Muscle layer of colon (tissue), 2 donors: Measurements from ENCODE around the gene HLA-E.

ENCODE experiments used
- H3K27ac ChIP-seq: one replicate; pipeline ENCODE4 v1.7.0; 2013; ENCODE audit warnings: low read depth, mild to moderate bottlenecking, low read length, moderate library complexity
- H3K27me3 ChIP-seq, 2 donors: one replicate each; pipeline ENCODE4 v1.7.0; 2013; ENCODE audit warnings: low read length in 2 of 2, mild to moderate bottlenecking in 2 of 2; ENCODE audit not compliant: insufficient read depth in 2 of 2, control insufficient read depth in 1 of 2
- H3K36me3 ChIP-seq: one replicate; pipeline ENCODE4 v1.7.0; 2013; ENCODE audit warnings: mild to moderate bottlenecking, low read length; ENCODE audit not compliant: insufficient read depth
- H3K4me1 ChIP-seq: one replicate; pipeline ENCODE4 v1.7.0; 2013; ENCODE audit warnings: mild to moderate bottlenecking, low read length; ENCODE audit not compliant: insufficient read depth
- H3K4me3 ChIP-seq, 2 donors: one replicate each; pipeline ENCODE4 v1.7.0; 2013; ENCODE audit warnings: low read length in 2 of 2, low read depth in 1 of 2, mild to moderate bottlenecking in 1 of 2, moderate library complexity in 1 of 2
- H3K9ac ChIP-seq: one replicate; pipeline ENCODE4 v1.7.0; 2013; ENCODE audit warnings: low read length
- H3K9me3 ChIP-seq: one replicate; pipeline ENCODE4 v1.7.0; 2013; ENCODE audit warnings: mild to moderate bottlenecking, low read length
- donor health status: abdominal sarcoma.
- donor health status: Adenocarcinoma of cecum.

The HLA-E gene

DNA sequence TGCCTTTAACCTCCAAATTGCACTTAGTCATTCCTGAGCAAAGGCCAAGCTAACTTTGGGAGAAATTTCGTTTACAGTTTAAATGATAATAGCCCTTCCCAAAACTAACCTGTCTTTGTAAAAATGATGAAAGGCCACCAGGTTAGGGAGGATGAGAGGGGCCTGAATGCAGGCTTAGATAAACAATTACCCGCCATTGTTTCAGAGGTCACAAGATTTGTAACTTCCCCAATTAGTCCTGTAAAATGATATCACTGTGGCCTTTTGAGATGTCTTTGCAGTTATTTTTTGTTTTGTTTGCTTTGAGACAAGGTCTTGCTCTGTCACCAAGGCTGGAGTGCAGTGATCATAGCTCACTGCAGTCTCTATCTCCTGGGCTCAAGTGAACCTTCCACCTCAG lies 40.7 kb downstream of the HLA-E start:
- Histone ChIP-seq H3K9ac (no peak overlapping the region), H3K9me3 (no peaks in the 10 kb centered on the region), H3K36me3 (no peaks in the 10 kb centered on the region), H3K27ac (no peak overlapping the region), H3K4me3 (no peak overlapping the region), H3K4me1 (peaks cover 10% of the 10 kb centered on the region), H3K27me3 (no peaks in the 10 kb centered on the region)

DNA sequence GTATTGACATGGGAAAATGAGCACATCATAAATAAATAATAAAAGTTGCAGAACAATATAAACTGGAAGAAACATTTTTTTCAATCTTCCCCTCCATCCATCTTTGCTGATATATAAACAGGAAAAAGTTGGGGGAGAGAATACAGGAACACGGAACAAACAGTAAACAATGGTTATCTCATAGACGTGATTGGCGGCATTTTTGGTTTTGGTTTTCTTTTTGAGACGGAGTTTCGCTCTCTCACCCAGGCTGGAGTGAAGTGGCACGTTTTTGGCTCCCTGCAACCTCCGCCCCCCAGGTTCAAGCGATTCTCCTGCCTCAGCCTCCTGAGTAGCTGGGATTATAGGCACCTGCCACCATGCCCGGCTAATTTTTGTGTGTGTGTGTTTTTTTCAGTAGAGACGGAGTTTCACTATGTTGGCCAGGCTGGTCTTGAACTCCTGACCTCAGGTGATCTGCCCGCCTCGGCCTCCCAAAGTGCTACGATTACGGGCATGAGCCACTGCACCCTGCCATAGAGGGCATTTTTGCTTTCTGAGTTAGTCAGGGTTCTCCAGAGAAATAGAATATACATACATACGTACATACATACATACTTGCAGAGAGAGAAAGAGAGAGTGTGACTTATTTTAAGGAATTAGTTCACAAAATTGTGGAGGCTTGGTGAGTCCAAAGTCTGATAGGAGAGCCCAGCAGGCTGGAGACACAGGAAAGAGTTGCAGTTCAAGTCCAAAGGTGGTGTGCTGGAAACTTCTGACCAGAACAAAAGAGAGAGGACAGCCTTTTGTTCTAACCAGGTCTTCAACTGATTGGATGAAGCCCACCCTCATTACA lies 44.4 kb downstream of the HLA-E start:
- peaks cover 4% of the 10 kb centered on the region for H3K4me1 ChIP-seq

GRCh38 chr6:30537931-30538330 lies 48.6 kb downstream of the HLA-E start:
- no peak overlapping the region for H3K27ac ChIP-seq
- H3K36me3 ChIP-seq: no peaks in the 10 kb centered on the region
- H3K4me3 ChIP-seq: no peak overlapping the region
- no peaks in the 10 kb centered on the region for H3K9me3 ChIP-seq
- no peak overlapping the region for H3K9ac ChIP-seq
- H3K4me1 ChIP-seq: no peaks in the 10 kb centered on the region
- H3K27me3 ChIP-seq: no peaks in the 10 kb centered on the region

More for the DNA sequence above, 44.4 kb downstream of the HLA-E start:
- Histone ChIP-seq H3K36me3 (no peaks in the 10 kb centered on the region), H3K27me3 (no peaks in the 10 kb centered on the region), H3K9ac (no peak overlapping the region), H3K27ac (no peak overlapping the region), H3K9me3 (no peaks in the 10 kb centered on the region), H3K4me3 (no peak overlapping the region)

DNA sequence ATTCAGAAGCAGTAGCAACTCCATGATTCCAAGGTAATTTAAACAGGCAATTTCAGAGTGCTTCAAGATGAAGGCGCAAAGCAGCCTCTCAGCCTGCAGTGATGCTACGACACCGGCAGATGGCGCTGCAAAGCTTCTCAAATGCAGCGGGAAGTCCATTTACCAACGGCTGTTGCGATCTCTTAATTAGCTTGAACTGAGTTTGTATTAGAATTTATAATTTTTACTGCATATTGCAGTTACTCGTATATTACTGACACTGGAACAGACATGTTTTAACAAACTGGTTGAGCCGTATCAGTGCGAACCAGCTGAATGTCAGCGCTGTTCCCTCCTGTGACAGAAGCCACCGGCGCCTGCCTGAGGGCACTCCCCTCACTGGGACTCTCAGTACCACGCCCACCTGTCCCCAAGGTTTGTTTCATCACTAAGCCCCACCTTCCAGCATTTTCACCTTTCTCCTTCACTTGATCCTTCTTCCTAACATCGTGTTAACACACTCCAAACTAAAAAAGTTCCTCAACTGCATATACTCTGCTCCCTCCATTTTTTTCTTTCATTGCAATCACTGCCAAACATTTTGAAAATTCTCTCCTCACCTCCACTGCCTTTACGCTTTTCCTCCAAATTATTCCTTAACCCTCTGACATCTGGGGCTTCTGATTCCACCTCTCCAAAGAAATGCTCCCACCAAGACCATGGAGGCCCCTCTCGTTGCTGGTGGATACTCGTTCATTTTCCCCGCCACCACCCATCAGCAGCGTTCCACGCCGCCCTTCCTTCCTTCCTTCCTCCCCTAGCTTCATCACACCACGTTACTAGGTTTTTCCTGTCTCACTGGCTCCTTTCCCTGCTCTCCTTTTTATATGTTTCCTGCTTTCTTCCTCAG lies 52.5 kb downstream of the HLA-E start:
- Histone ChIP-seq H3K27me3 (no peaks in the 10 kb centered on the region), H3K9ac (no peak overlapping the region), H3K4me3 (peak overlapping the region in 1 of 2 donors; percentile 26), H3K9me3 (no peaks in the 10 kb centered on the region), H3K36me3 (peaks cover 14% of the 10 kb centered on the region), H3K4me1 (no peaks in the 10 kb centered on the region), H3K27ac (no peak overlapping the region)

DNA sequence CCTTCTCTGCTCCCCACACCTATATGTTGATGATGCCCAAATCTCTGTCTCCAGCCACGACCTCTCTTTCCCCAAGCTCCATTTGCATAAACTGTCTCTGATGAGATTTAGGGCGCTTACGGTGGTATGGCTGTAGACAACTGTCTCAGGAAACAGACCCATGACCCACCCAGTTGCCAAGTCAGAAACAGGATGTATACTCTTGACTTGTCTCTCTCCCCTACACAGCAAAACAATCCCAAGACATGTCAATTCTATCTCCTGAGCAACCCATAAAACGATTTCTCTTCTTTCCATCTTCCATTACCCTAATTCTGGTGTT lies 53.1 kb downstream of the HLA-E start:
- H3K27ac ChIP-seq: no peak overlapping the region
- H3K4me3 ChIP-seq: no peak overlapping the region
- no peaks in the 10 kb centered on the region for H3K9me3 ChIP-seq
- H3K27me3 ChIP-seq: no peaks in the 10 kb centered on the region
- peaks cover 20% of the 10 kb centered on the region for H3K36me3 ChIP-seq
- no peak overlapping the region for H3K9ac ChIP-seq
- H3K4me1 ChIP-seq: no peaks in the 10 kb centered on the region

GRCh38 chr6:30542915-30543314 lies 53.6 kb downstream of the HLA-E start:
- no peak overlapping the region for H3K27ac ChIP-seq
- peaks cover 23% of the 10 kb centered on the region for H3K36me3 ChIP-seq

More at GRCh38 chr6:30542915-30543314, 53.6 kb downstream of the HLA-E start:
- Histone ChIP-seq H3K4me3 (no peak overlapping the region), H3K4me1 (no peaks in the 10 kb centered on the region), H3K9ac (no peak overlapping the region), H3K27me3 (no peaks in the 10 kb centered on the region), H3K9me3 (no peaks in the 10 kb centered on the region)
